GF-D8 (cell line): Measurements from ENCODE around the gene SPDEF.

Source experiments
- DNase-seq: peaks from one replicate; lab custom pipeline; 2025; lab: John Stamatoyannopoulos, UW

The SPDEF gene

GRCh38 chr6:34563513-34563870 is 7.4 kb upstream of the SPDEF start:
- DNase-seq: no peak

- no peak for DNase-seq
Measured at GRCh38 chr6:34562861-34563512, 6.9 kb upstream of the SPDEF start.

DNA sequence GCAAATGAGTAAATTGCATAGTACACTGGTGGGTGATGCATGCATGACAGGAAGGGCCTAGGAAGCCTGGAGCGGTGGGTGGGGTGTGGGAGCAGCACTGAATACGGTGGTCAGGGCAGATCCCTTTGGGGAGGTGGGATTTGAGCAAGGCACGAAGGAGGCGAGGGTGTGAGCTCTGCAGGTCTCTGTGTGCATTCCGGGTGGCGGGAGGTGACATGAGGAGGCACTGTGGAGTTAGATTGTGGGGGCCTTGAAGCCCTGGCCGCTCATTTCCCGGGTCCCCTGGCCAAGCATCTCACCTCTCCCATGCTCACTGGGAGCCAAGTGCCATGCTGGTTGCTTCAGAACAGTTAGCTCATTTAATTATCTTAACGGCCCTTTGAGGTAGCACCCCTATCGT is 6.2 kb upstream of the SPDEF start:
- DNase-seq: no peak

GRCh38 chr6:34561227-34561530 is 5.0 kb upstream of the SPDEF start:
- no peak for DNase-seq

DNA sequence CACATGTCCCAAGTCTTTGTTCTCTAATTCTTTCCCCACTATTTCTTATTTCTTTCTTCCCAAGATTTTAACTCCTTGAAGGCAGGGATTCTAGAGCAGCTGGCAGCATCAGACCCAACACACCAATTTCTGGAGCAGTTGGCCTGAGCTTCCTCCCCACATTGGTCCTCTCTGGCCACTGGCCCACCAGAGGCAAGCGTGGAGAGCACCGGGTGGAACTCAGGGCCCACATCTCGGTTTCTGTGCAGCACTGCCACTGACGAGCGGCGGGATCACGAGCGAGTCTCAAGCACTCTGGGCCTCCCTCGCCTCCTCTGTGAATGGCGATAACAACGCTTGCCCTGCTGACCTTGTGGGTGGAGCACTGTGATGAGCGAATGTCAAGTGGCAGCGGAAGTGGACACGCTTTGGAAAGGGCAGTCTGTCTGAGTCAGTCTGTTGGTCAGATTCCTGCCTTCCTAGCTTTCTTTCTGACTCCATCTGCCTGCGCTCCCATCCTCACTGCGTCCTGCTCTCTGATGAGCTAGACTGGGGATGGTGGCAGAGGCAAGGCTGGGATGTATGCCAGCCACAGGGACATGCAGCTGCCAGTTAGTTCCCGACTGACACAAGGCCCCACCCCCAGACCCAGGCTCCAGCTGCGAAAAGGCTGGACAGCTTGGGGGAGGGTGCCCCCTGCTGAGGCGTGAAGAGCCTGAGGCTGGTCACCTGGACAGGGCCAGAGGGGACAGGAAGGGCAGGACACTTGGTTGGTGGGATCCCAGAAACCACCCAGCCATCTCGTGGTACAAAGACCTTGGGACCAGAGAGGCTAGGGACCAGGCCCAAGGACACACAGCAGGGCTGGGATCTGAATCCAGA is 4.5 kb upstream of the SPDEF start:
- no peak for DNase-seq

GRCh38 chr6:34559651-34560365 is 3.7 kb upstream of the SPDEF start:
- DNase-seq: no peak

- DNase-seq: no peak
Measured at GRCh38 chr6:34558172-34558714, 2.1 kb upstream of the SPDEF start.

DNA sequence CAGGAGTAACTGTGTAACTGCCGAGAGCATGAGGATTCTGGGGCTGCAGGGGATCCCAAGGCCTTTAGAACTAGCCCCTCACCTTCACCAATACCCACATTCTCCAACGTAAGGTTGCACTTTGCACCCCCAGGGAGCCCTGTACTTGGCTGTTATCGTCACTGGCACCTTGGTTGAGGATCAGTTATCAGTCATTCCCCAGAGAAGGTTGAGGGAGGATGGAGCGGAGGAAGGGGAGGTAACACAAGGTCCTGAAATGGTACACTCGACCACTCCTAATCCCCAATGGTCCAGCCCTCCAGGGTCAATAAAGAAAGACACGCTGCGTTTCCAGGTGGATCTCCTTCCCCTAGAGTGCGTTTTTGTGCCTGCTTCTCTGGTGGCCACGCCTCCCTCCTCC is 1.1 kb upstream of the SPDEF start:
- no peak for DNase-seq

- DNase-seq: no peak
Measured at GRCh38 chr6:34556493-34556892, 364 bp upstream of the SPDEF start.

DNA sequence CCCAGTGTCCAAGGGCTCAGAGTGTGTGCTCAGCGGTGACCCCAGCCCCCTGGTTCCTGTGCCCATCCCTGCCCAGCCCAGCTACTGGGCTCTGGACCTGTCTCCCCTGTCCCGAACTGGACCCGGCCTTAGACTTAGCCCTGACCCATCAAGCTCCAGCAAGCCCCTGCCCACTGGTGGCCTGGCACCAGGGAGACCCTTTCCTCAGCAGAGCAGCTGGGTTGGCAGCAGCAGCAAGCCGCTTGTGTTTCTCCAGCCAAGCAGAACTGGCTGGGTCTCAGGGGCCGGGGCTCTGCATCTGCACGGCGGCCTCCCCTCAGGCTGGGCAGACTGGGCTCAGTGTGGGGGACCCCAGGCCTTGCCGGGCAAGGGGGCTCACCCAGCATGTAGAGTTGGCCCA is 801 bp downstream of the SPDEF start:
- no peak for DNase-seq

- no peak for DNase-seq
Measured at GRCh38 chr6:34555007-34555322, 1.2 kb downstream of the SPDEF start.

DNA sequence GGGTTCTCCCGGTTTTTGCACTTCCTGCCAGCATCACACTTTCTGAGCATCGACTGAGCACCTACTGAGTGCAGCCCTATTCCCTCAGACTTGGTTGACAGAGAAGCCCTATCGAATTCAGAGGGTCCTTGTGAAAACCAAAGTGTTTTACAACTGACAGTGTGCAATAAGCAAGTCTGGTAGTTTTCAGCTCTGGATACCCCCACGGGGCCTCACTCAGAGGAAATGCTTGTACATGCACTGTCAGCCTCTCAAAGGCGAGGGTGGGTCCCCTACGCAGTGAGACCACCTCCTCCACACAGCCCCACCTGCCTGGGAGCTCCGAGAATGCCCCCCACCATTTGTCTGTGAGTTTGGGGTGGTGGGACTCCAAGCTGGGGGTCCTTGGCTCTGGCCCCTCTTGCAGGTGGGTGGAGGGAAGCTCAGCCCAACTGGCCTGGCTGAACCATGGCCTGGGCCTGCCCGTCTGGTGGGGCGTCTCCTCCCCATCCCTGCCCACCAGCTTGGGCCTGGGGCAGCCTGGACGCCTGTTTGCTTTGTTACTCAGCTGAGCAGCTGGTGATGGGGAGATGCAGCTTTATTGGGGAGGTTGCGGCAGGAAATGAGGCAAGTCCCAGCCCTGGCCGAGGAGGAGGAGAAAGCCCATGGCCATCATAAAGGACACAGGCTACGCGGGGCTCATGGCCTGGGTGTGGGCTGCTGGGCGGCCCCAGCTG is 1.7 kb downstream of the SPDEF start:
- DNase-seq: no peak

- no peak for DNase-seq
Measured at GRCh38 chr6:34553750-34554149, 2.4 kb downstream of the SPDEF start.

DNA sequence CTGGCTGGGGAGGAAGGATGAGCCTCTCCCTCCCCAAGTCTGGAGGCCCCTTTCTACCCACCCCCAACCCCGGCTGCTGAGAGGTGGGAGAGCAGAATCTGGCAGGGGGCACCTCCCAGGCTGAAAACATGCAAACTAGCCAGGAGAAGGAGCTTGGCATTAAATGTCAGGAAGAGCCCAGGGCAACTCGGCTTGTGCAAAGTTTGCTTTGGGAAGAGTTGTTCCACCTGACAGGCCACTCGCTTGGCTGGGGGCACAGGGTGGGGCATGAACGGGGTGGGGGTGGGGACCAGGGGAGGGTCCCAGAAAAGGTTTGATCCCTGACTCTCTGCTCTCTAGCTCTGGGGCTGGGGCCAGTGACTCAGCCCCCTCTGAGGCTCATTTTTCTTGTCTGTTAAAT is 3.0 kb downstream of the SPDEF start:
- DNase-seq: no peak

GRCh38 chr6:34552620-34553019 is 3.5 kb downstream of the SPDEF start:
- no peak for DNase-seq

- DNase-seq: no peak
Measured at GRCh38 chr6:34551720-34552119, 4.4 kb downstream of the SPDEF start.

- no peak for DNase-seq
Measured at GRCh38 chr6:34549804-34550202, 6.3 kb downstream of the SPDEF start.

- DNase-seq: no peak
Measured at GRCh38 chr6:34549026-34549803, 6.9 kb downstream of the SPDEF start.

GRCh38 chr6:34547701-34548644 is 8.2 kb downstream of the SPDEF start:
- DNase-seq: no peak

DNA sequence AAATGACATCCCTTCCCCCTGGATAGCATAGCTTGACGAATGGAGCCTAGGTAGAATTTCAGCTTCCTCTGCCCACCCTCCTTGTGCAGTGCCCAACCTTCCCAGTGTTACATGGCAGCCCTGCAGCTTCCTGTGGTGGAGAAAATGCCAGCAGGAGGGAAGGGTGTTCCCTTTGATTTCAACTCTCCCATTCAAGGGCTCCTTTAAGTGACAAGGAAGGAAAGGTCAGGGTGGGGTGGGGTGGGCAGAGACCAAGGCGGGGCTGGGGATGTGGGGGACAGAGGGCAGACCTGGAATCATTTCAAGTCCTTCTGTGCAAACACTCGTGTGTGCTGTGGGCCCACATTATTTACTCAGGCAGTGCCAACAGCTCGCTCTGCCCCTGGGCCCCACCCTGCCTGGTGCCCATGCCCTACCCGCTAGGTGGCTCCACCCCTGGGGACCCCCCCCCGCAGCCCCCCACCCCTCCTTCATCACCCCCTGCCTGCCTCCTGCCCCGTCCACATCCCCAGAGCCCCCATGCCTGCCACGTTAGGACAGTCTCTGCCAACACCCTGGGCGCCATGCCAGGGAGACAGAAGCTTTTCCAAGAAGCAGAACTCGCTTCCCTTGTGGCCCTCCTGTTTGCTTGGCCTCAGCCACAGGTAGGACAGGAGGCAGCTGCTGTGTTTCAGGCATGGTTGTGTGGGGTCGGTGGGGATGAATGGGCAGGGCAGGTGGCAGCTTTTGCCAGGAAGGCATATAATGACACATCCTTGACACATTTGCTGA is 9.4 kb downstream of the SPDEF start:
- no peak for DNase-seq
